Mucosa of descending colon (tissue), 3 donors: ENCODE data around the gene CDK18. TPM values are rescaled to one million over a fixed set of nuclear protein-coding genes. Genes with fewer than 3 reads are reported as not detected.
A peak's percentile ranks its signal among the peaks of the same experiment; 100 is the strongest.

Experiments used
- ATAC-seq: fragments of 200-7000 bp; cut with Tn5 transposase; one replicate; pipeline ENCODE4 v1.9.1; 2020; ENCODE audit warnings: mild to moderate bottlenecking, moderate library complexity
- DNase-seq, 3 donors: peaks; one replicate each; pipeline ENCODE4 v3.0.0-alpha.2; 2020
- H3K36me3 ChIP-seq: fragments of 200-600 bp; one replicate; pipeline ENCODE4 v1.8.0; 2021; ENCODE audit warnings: low read depth, mild to moderate bottlenecking
- H3K4me1 ChIP-seq: fragments of 200-600 bp; one replicate; pipeline ENCODE4 v1.8.0; 2021; ENCODE audit warnings: low read depth, mild to moderate bottlenecking
- H3K4me3 ChIP-seq: fragments of 200-600 bp; one replicate; pipeline ENCODE4 v1.8.0; 2021; ENCODE audit warnings: mild to moderate bottlenecking
- H3K9me3 ChIP-seq: fragments of 200-600 bp; one replicate; pipeline ENCODE4 v1.8.0; 2021; ENCODE audit warnings: mild to moderate bottlenecking
- intact Hi-C, 2 donors: fragments of 100-400 bp; cut with DNase I in 1 of 2; cut with micrococcal nuclease in 1 of 2; formaldehyde crosslinking; loops; one replicate each; pipeline versions ENCODE4 v1.11.0 to v1.11.1; 2022; cut with DNase I, micrococcal nuclease
- long read RNA-seq, 2 donors: library from polyadenylated mRNA; unstranded; transcript quantifications; one replicate each; pipeline ENCODE4 v2.0.0, GENCODE V29; 2019 to 2021
- total RNA-seq, 3 donors: library from RNA; stranded (reverse); fragmentation: NEBNext Ultra II Directional in 2 of 3; extraction: Animal tissue kit (Norgen Biotek cat#: 25700) in 2 of 3; gene quantifications; one replicate each; pipeline versions ENCODE4 v1.2.1 to v1.2.4, GENCODE V29; 2021 to 2023
- TF ChIP-seq, protein P1 (sequence below): fragments of 200-600 bp; IDR thresholded peaks from one replicate; pipeline ENCODE4 v1.8.0; 2022; ENCODE audit warnings: antibody characterized with exemption, mild to moderate bottlenecking
- donor health status: DM: no; HTN: no; CAD: no; lungs with moderate emphysema.
- donor health status: DM: no; HTN: no; CAD: no.
- donor health status: DM: no; HTN: yes; CAD: no.

The CDK18 gene
- total RNA-seq, result 10 to 100 TPM; 32.1 to 41.2 (median 37.0) TPM
- long read RNA-seq, donor 1, partial matches to known transcripts, result 2 of 18 reads
- long read RNA-seq, donor 1, other reads (novel, unspliced or antisense), result 9 of 18 reads
- long read RNA-seq, donor 2, partial matches to known transcripts, result 0 of 2 reads
- long read RNA-seq, donor 2, other reads (novel, unspliced or antisense), result 1 of 2 reads

DNA sequence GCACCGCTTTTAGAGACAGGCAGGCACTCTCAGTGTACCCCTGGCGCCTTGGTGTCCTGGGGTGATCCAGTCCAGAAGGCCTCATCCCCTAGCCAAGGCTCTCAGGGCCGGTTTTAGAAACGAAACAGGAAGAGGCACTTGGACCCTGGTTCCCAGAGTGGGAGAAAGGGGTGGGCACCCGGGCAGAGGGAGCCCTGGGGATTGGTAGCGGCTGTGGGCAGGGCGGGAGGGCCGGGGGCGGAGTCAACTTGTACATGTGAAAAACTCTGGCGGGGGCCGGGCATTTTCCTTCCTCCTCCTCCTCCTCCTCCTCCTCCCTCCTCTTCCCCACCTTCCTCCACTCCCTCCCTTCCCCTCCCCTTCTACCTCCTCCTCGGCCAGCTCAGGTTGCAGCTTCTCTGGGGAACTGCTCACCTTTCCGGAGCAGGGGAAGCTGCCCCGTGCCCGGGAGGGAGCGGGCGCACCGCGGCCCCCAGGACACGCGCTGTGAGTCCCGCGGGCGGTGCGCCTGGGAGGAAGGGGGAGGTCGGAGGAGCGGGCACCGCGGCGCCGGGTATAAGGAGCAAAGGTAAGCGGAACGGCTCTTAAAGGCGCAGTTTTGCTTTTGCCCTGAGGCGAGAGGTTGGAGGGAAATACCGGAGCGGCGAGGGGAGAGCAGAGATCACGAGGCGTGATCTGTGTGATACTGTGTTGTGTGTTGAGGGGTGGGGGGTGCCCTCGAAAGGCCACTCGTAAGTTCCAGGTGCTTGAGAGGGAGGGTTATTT lies at the start of gene CDK18:
Gene CDK18, plus strand, starts transcription at position 359 of the 765 bp plus-strand sequence. CDS start 18,499 bp downstream, outside the sequence.
- Histone ChIP-seq H3K4me3 (peak within 1 kb of the TSS; percentile 46), H3K36me3 (no peaks in the 10 kb centered on the region), H3K4me1 (peaks cover 11% of the 10 kb centered on the region), H3K9me3 (no peaks in the 10 kb centered on the region)
- ATAC-seq (peak; percentile 89), DNase-seq (peak; percentile 90 to 92 (median 91))
- intact Hi-C loops, result no loop called here
- TF ChIP-seq, protein P1, sequence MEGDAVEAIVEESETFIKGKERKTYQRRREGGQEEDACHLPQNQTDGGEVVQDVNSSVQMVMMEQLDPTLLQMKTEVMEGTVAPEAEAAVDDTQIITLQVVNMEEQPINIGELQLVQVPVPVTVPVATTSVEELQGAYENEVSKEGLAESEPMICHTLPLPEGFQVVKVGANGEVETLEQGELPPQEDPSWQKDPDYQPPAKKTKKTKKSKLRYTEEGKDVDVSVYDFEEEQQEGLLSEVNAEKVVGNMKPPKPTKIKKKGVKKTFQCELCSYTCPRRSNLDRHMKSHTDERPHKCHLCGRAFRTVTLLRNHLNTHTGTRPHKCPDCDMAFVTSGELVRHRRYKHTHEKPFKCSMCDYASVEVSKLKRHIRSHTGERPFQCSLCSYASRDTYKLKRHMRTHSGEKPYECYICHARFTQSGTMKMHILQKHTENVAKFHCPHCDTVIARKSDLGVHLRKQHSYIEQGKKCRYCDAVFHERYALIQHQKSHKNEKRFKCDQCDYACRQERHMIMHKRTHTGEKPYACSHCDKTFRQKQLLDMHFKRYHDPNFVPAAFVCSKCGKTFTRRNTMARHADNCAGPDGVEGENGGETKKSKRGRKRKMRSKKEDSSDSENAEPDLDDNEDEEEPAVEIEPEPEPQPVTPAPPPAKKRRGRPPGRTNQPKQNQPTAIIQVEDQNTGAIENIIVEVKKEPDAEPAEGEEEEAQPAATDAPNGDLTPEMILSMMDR, result no peak

DNA sequence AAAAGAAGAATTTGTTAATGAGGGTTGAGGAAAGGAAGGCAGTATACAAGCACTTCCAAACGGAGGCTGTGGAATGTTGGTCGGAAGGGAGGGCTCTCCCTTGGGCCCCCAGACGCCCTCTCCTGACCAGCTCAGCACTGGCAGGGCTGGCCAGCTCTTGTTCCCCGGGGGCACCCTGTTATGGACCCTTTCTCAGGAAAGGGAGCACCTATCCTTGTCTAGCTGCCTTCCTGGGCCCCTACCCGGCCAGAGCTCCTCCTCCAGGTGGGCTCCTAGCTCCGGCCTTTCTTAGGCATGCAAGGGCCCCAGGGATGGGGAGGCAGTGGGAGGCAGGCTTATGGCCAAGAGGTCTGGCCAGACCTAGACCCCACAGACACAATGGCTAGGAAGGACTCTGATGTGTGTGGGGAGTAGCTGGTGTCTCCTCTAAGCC lies 49.5 kb upstream of the CDK18 start:
- intact Hi-C loops, result no loop called here
- TF ChIP-seq, protein P1, result no peak
- peaks cover 16% of the 10 kb centered on the region for H3K4me1 ChIP-seq
- no peak overlapping the region for H3K4me3 ChIP-seq
- no peaks in the 10 kb centered on the region for H3K9me3 ChIP-seq
- no peaks in the 10 kb centered on the region for H3K36me3 ChIP-seq
- DNase-seq (no peak), ATAC-seq (no peak)

DNA sequence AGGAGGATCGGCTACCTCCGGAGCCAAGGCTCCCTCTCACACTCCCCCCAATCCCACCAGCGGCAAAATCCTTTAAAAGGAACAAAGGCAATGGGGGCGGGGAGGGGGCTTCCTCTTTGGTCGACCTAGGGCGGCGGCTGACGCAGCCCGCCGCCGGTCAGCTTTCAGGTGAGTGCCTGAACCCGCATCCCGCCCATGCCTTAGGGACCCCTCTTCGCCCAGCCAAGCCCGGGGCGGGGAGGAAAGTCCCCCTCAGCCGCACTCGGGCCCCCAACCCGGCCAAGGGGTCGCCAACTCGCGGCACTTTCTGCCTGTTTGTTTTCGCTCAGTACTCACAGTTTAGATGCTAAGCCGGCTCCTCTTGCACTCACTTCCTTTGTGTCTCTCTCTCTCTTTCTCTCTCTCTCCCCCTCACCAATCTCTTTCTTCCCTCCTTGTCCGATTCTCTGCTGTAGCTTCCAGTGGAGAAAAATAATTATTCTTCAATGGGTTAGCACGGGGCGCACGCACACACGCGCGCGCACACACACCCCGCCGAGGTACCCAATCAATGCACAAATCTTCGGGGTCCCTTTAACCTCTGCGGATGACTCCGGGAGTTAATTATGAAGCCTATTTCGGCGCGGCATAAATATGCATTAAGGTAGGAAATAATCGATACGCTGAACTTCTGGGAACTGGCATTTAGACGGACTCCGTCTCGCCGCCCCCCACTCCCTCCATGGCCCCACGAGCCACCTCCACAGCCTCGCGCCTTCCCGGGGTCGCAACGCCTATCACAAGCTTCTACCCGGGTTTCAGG lies 48.7 kb upstream of the CDK18 start, which contains the start of gene BLACAT1:
Gene BLACAT1, minus strand, starts transcription at position 465 of the 802 bp plus-strand sequence.
- no peak for DNase-seq
- Histone ChIP-seq H3K36me3 (no peaks in the 10 kb centered on the region), H3K4me3 (no peak within 1 kb of the TSS), H3K9me3 (no peaks in the 10 kb centered on the region), H3K4me1 (peaks cover 15% of the 10 kb centered on the region)
- intact Hi-C loops, result no loop called here
- ATAC-seq, result no peak
- TF ChIP-seq, protein P1, result no peak

DNA sequence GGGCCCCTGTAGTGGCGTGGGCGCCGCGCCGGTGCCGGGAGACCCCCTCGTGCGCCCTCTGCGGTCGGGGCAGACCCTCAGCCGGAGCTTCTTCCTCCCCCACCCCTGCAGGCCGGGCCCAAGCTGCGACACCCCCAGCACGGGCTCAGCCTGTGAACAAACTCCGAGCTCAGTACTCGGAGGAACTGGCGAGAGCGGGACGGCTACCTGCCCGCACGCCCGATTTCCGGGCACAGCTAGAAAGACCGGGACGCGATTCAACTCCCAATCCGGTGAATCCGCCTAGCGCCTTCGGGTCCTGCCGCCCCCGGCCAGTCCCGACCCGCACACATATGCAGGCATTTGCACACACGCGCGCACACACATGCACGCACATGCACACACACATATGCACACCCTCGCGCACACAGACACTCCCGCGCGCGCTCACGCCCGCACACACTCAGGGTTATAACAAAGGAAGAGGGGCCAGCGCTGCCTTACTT lies 48.0 kb upstream of the CDK18 start:
- peaks cover 15% of the 10 kb centered on the region for H3K4me1 ChIP-seq
- no peak for DNase-seq
- ATAC-seq, result peak; percentile 39
- intact Hi-C loops, result no loop called here
- H3K36me3 ChIP-seq, result no peaks in the 10 kb centered on the region
- no peaks in the 10 kb centered on the region for H3K9me3 ChIP-seq
- no peak overlapping the region for H3K4me3 ChIP-seq
- TF ChIP-seq, protein P1, result no peak
